A673 (cell line): Measurements from ENCODE around the gene IRX3.

ENCODE experiments used
- EZH2 ChIP-seq: fragments of 200-600 bp; sonication (generic); IDR thresholded peaks from 2 replicates; pipeline ENCODE4 v1.6.1; 2017; ENCODE audit warnings: borderline replicate concordance, low read depth, mild to moderate bottlenecking, mixed read lengths, antibody characterized with exemption, low read length; ENCODE audit not compliant: poor library complexity, severe bottlenecking
- TF ChIP-seq, protein P1 (sequence below): fragments of 300-800, 200-600 bp; sonication (generic); conservative IDR thresholded peaks from 2 replicates; pipeline ENCODE4 v1.5.1; 2017; ENCODE audit warnings: low read depth, mild to moderate bottlenecking, antibody characterized with exemption, low read length, moderate library complexity, mixed read lengths

DNA sequence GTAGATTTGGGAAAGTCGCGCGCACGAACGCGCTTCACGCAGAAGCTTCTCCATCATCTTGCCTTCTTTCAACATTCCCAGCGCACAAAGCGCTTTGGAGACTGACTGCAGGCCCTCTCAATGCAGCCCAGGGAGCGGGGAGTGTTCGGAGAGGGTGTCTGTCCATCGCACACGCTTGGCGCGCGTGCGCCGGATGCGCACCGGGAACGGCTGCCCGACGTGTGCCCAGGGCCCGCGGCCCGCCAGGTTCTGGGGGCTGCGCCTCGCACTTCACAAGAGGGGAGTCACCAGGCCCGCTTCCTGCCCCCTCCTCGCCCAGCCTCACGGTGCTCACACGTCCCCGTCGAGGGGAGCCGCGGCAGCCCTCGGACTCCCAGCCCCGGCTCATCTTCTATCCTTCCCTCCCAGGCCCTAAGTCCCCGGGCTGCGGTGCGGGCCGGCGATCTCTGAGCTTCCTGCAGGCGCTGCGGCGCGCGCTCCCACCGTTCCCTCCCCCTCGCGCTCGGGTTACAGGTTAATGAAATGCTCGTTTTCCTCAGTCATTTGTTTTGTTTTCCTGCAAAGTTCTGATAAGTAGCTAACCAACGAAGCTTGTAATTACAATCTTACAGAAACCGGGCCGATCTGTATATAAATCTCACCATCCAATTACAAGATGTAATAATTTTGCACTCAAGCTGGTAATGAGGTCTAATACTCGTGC lies 2.8 kb upstream of the IRX3 start:
- TF ChIP-seq EZH2, result no peak
- TF ChIP-seq, protein P1, sequence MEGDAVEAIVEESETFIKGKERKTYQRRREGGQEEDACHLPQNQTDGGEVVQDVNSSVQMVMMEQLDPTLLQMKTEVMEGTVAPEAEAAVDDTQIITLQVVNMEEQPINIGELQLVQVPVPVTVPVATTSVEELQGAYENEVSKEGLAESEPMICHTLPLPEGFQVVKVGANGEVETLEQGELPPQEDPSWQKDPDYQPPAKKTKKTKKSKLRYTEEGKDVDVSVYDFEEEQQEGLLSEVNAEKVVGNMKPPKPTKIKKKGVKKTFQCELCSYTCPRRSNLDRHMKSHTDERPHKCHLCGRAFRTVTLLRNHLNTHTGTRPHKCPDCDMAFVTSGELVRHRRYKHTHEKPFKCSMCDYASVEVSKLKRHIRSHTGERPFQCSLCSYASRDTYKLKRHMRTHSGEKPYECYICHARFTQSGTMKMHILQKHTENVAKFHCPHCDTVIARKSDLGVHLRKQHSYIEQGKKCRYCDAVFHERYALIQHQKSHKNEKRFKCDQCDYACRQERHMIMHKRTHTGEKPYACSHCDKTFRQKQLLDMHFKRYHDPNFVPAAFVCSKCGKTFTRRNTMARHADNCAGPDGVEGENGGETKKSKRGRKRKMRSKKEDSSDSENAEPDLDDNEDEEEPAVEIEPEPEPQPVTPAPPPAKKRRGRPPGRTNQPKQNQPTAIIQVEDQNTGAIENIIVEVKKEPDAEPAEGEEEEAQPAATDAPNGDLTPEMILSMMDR, result no peak
